ENCODE results near the gene IGFL2. TPM values are rescaled to one million over a fixed set of nuclear protein-coding genes. Genes with fewer than 3 reads are reported as not detected.
"Not testable (repeated sequence)": the region's sequence is repeated elsewhere in the genome, so short reads cannot be mapped to it uniquely, and the experiment has no call there.

The IGFL2 gene
- total RNA-seq, 1 donor from 2014 or later = 9.8 TPM

DNA sequence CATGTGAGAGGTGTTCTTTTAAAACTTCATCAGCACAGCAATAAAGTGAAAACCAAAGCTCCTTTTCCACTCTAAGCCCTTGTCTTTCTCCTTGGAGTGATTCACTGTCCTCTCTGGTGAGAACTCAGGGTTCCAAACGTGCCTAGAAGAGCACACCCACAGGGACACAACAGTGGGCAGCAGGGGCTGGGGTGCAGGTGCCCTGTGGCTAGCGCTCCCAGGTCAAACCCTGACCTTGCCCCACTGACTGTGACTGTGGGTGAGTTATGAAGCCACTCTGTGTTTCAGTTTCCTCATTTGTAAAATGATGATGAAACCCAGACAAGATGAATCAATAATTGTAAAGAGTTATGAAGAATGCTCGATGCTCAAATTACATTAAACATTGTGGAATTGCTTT is 43.9 kb downstream of the IGFL2 start:
- no peak overlapping the region for H3K4me3 Mint-ChIP-seq (ENCODE audit: unreplicated experiment)
- peaks cover 15% of the 10 kb centered on the region for H3K27me3 Mint-ChIP-seq (ENCODE audit: low read depth, unreplicated experiment)
- no peak overlapping the region for H3K9ac ChIP-seq (ENCODE audit: low read length)
- no peaks in the 10 kb centered on the region for H3K36me3 ChIP-seq (ENCODE audit: insufficient read depth, low read length)
- no peak overlapping the region for H3K4me3 ChIP-seq (ENCODE audit: insufficient read depth, low read depth, low read length)
- no peaks in the 10 kb centered on the region for H3K9me3 ChIP-seq (ENCODE audit: insufficient read depth, low read depth, low read length)
- peaks cover 9% of the 10 kb centered on the region for H3K4me1 ChIP-seq (ENCODE audit: insufficient read depth, low read length)
- peaks cover 2% of the 10 kb centered on the region for H3K36me3 Mint-ChIP-seq (ENCODE audit: low read depth, unreplicated experiment)
- H3K79me2 ChIP-seq (ENCODE audit: insufficient read depth, low read length) = no peaks in the 10 kb centered on the region
- no peak for TF ChIP-seq EZH2 (IDR thresholded peaks at IDR 0.05; ENCODE audit: insufficient read depth, low read length)
- TF ChIP-seq, protein P1, sequence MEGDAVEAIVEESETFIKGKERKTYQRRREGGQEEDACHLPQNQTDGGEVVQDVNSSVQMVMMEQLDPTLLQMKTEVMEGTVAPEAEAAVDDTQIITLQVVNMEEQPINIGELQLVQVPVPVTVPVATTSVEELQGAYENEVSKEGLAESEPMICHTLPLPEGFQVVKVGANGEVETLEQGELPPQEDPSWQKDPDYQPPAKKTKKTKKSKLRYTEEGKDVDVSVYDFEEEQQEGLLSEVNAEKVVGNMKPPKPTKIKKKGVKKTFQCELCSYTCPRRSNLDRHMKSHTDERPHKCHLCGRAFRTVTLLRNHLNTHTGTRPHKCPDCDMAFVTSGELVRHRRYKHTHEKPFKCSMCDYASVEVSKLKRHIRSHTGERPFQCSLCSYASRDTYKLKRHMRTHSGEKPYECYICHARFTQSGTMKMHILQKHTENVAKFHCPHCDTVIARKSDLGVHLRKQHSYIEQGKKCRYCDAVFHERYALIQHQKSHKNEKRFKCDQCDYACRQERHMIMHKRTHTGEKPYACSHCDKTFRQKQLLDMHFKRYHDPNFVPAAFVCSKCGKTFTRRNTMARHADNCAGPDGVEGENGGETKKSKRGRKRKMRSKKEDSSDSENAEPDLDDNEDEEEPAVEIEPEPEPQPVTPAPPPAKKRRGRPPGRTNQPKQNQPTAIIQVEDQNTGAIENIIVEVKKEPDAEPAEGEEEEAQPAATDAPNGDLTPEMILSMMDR (IDR thresholded peaks at IDR 0.05; ENCODE audit: insufficient read depth, low read depth, low read length) = no peak
- no peak overlapping the region for H3K4me2 ChIP-seq (ENCODE audit: low read length)
- H3K27me3 ChIP-seq (ENCODE audit: insufficient read depth, low read length) = peaks cover 49% of the 10 kb centered on the region
- peak overlapping the region; percentile 18 for H3K27ac Mint-ChIP-seq (ENCODE audit: unreplicated experiment)
- DNase-seq (ENCODE audit: low read depth) (no peak), FAIRE-seq (no peak)
- H2AFZ ChIP-seq (ENCODE audit: low read depth, low read length) = no peak overlapping the region
- no peaks in the 10 kb centered on the region for H4K20me1 ChIP-seq (ENCODE audit: insufficient read depth, low read length)
- H3K4me1 Mint-ChIP-seq (ENCODE audit: low read depth, unreplicated experiment) = peaks cover 32% of the 10 kb centered on the region
- H3K9me3 Mint-ChIP-seq (ENCODE audit: unreplicated experiment) = peaks cover 2% of the 10 kb centered on the region
- no peak overlapping the region for H3K27ac ChIP-seq (ENCODE audit: low read depth, low read length)

DNA sequence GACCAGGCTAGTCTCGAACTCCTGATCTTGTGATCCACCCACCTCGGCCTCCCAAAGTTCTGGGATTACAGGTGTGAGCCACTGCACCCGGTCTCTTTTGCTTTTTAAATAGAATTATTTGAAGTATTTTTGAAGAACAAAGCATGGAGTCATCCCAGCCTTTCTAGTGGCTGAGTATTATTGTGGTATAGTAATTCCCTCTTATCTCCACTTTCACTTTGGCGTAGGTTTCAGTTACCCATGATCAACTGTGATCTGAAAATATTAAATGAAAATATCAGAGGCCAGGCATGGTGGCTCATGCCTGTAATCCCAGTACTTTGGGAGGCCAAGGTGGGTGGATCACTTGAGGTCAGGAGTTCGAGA is 44.6 kb downstream of the IGFL2 start:
- H3K9me3 ChIP-seq (ENCODE audit: insufficient read depth, low read depth, low read length); H3K9ac ChIP-seq (ENCODE audit: low read length); H3K27ac Mint-ChIP-seq (ENCODE audit: unreplicated experiment); DNase-seq (ENCODE audit: low read depth); H2AFZ ChIP-seq (ENCODE audit: low read depth, low read length); FAIRE-seq; H3K9me3 Mint-ChIP-seq (ENCODE audit: unreplicated experiment); H3K36me3 Mint-ChIP-seq (ENCODE audit: low read depth, unreplicated experiment); H3K4me2 ChIP-seq (ENCODE audit: low read length); H3K4me3 Mint-ChIP-seq (ENCODE audit: unreplicated experiment); H3K4me3 ChIP-seq (ENCODE audit: insufficient read depth, low read depth, low read length); H3K79me2 ChIP-seq (ENCODE audit: insufficient read depth, low read length); H4K20me1 ChIP-seq (ENCODE audit: insufficient read depth, low read length); H3K36me3 ChIP-seq (ENCODE audit: insufficient read depth, low read length); H3K27ac ChIP-seq (ENCODE audit: low read depth, low read length); H3K4me1 ChIP-seq (ENCODE audit: insufficient read depth, low read length): not testable (repeated sequence)
- peaks cover 20% of the 10 kb centered on the region for H3K27me3 Mint-ChIP-seq (ENCODE audit: low read depth, unreplicated experiment)
- peaks cover 48% of the 10 kb centered on the region for H3K27me3 ChIP-seq (ENCODE audit: insufficient read depth, low read length)
- peaks cover 35% of the 10 kb centered on the region for H3K4me1 Mint-ChIP-seq (ENCODE audit: low read depth, unreplicated experiment)

DNA sequence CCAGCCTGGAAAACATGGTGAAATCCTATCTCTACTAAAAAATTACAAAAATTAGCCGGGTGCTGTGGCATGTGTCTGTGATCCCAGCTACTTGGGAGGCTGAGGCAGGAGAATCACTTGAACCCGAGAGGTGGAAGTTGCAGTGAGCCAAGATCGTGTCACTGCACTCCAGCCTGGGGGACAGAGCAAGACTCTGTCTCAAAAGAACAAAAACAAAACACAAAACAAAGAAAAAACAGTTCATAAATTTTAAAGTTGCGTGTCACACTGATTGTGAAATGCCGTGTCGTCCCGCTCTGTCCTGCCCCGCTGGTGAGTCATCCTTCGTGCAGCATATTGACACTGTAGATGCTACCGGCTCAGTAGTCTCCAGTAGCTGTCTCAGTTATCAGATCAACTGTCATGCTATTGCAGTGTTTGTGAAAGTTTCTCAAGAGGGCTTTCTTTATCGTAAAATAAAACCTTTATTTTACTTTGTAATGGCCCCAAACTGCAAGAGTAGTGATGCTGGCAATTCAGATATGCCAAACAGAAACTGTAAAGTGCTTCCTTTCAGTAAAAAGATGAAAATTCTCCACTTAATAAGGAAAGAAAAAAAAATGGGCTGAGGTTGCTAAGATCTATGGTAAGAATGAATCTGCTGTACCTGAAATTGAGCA is 45.1 kb downstream of the IGFL2 start:
- Histone ChIP-seq H3K4me3 (ENCODE audit: insufficient read depth, low read depth, low read length) (no peak overlapping the region), H3K27me3 (ENCODE audit: insufficient read depth, low read length) (peaks cover 44% of the 10 kb centered on the region), H3K27ac (ENCODE audit: low read depth, low read length) (no peak overlapping the region), H2AFZ (ENCODE audit: low read depth, low read length) (no peak overlapping the region), H3K4me1 (ENCODE audit: insufficient read depth, low read length) (peaks cover 9% of the 10 kb centered on the region), H3K79me2 (ENCODE audit: insufficient read depth, low read length) (no peaks in the 10 kb centered on the region), H3K9me3 (ENCODE audit: insufficient read depth, low read depth, low read length) (no peaks in the 10 kb centered on the region), H3K36me3 (ENCODE audit: insufficient read depth, low read length) (no peaks in the 10 kb centered on the region), H3K9ac (ENCODE audit: low read length) (no peak overlapping the region), H4K20me1 (ENCODE audit: insufficient read depth, low read length) (no peaks in the 10 kb centered on the region), H3K4me2 (ENCODE audit: low read length) (peak overlapping the region; percentile 34)
- Mint-ChIP-seq H3K27ac (ENCODE audit: unreplicated experiment) (peak overlapping the region; percentile 87), H3K4me1 (ENCODE audit: low read depth, unreplicated experiment) (peaks cover 35% of the 10 kb centered on the region), H3K36me3 (ENCODE audit: low read depth, unreplicated experiment) (peaks cover 2% of the 10 kb centered on the region), H3K4me3 (ENCODE audit: unreplicated experiment) (peak overlapping the region; percentile 60), H3K27me3 (ENCODE audit: low read depth, unreplicated experiment) (peaks cover 20% of the 10 kb centered on the region), H3K9me3 (ENCODE audit: unreplicated experiment) (peaks cover 4% of the 10 kb centered on the region)
- peak; percentile 64 for FAIRE-seq
- TF ChIP-seq, protein P1 (IDR thresholded peaks at IDR 0.05; ENCODE audit: insufficient read depth, low read depth, low read length) = no peak
- no peak for TF ChIP-seq EZH2 (IDR thresholded peaks at IDR 0.05; ENCODE audit: insufficient read depth, low read length)
- peak; percentile 53 for DNase-seq (ENCODE audit: low read depth)

Data from astrocyte (in vitro differentiated cells and primary cell).